Ascending aorta (tissue), 2 donors: ENCODE measurements around the gene TMED3. TPM values are rescaled to one million over a fixed set of nuclear protein-coding genes. Genes with fewer than 3 reads are reported as not detected.

Experiments used
- DNase-seq, 2 donors: peaks; one replicate each; pipeline ENCODE4 v3.0.0-alpha.2; 2019; ENCODE audit warnings: low spot score in 2 of 2
- H3K27ac ChIP-seq, 2 donors: fragments of 200-600 bp; sonication (generic); one replicate each; pipeline ENCODE4 v1.5.1; 2016 to 2017; ENCODE audit warnings: mild to moderate bottlenecking in 1 of 2
- H3K27me3 ChIP-seq: fragments of 200-600 bp; sonication (generic); one replicate; pipeline ENCODE4 v1.5.1; 2017
- H3K36me3 ChIP-seq, 2 donors: fragments of 200-600 bp; sonication (generic); one replicate each; pipeline ENCODE4 v1.5.1; 2016
- H3K4me1 ChIP-seq, 2 donors: fragments of 200-600 bp; sonication (generic); one replicate each; pipeline ENCODE4 v1.5.1; 2016 to 2017; ENCODE audit warnings: mild to moderate bottlenecking in 1 of 2
- H3K4me3 ChIP-seq, 2 donors: fragments of 200-600 bp; sonication (generic); one replicate each; pipeline ENCODE4 v1.5.1; 2016 to 2017; ENCODE audit warnings: mild to moderate bottlenecking in 1 of 2
- H3K9me3 ChIP-seq, 2 donors: fragments of 200-600 bp; sonication (generic); one replicate each; pipeline ENCODE4 v1.5.1; 2016
- CTCF ChIP-seq, 3 experiments: fragments of 200-600 bp in 2 of 3; fragments of 450-650 bp in 1 of 3; sonication (generic) in 2 of 3; IDR thresholded peaks; one replicate each; pipeline ENCODE4 v1.5.1; 2016 to 2019; ENCODE audit warnings: antibody characterized with exemption in 3 of 3, mild to moderate bottlenecking in 1 of 3, moderate library complexity in 1 of 3
- intact Hi-C: fragments of 100-400 bp; cut with DNase I; formaldehyde crosslinking; loops from one replicate; pipeline ENCODE4 v1.15.1; 2023
- total RNA-seq: library from RNA; depleted of rRNA; stranded (reverse); fragments of >200 nt; gene quantifications from one replicate; pipeline ENCODE4 v1.1.0, GENCODE V29; 2016

TMED3 gene
- 83.7 TPM for total RNA-seq

DNA sequence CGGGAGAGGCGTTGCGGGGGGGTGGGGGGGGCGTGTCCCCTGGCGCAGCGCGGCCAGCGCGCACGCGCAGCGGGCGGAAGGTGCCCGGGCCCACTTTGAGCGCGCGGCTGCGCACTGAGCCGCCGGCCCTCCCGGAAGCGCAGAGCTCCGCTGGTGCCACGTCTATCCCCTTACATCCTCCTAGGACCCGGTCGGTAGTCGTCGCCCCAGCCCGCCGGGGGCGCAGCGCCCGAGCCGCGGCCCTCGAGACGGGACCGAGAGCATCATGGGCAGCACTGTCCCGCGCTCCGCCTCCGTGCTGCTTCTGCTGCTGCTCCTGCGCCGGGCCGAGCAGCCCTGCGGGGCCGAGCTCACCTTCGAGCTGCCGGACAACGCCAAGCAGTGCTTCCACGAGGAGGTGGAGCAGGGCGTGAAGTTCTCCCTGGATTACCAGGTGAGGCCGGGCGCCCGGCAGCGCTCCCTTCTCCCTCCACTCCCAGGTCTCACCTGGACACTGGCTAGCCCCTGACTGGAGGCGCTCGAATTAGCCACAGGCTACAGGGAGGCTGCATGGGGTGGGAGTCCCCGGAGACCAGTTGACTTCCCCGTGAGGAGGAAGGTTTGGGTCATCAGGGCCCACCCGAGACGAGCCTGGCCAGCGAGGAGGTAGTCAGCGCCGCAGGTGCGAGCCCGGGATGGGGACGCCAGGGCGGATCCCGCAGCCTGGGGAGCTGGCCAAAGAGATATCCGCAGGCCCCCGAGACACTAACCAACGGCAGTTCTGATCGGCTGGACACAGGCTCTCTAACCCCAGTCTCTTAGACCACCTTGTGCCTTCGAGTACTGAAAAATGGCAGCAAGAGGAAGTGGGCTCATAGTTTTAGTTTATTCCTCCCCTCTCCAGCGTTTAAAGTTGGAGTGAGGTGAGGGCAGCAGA, at the start of gene TMED3:
TSS of gene TMED3 (plus strand) at position 128 of the 916 bp plus-strand sequence. CDS start at position 266, 138 bp downstream.
- intact Hi-C loops: no loop called here
- H3K9me3 ChIP-seq: no peaks in the 10 kb centered on the region
- H3K36me3 ChIP-seq: peaks cover 17 to 26% of the 10 kb centered on the region in 2 donors
- peaks cover 0 to 2% of the 10 kb centered on the region in 2 donors for H3K4me1 ChIP-seq
- H3K4me3 ChIP-seq: peak within 1 kb of the TSS; percentile 60 to 78
- no peak for TF ChIP-seq CTCF (IDR thresholded peaks at IDR 0.05)
- H3K27me3 ChIP-seq: no peaks in the 10 kb centered on the region
- peak within 1 kb of the TSS in 1 of 2 donors; percentile 9 for H3K27ac ChIP-seq
- peak in 1 of 2 donors; percentile 78 for DNase-seq

DNA sequence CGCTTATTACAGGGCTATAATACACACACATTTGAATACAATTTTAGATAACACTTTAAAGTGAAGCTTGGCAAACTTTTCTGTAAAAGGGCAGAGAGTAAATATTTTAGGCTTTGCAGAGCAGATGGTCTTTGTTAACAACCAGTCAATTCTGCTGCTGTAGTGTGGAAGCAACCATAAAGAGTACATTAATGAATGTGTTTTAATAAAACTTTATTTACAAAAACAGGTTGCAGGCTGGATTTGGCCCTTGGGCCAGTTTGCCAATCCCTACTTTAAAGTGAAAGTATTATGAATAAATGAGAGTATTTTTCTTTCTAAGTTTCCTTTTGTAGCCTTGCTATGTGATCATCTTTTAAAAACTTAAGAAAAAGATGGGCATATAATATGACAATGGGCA, 49.1 kb upstream of the TMED3 start:
- no peak for DNase-seq
- no peak overlapping the region for H3K27ac ChIP-seq
- H3K4me1 ChIP-seq: no peaks in the 10 kb centered on the region
- H3K27me3 ChIP-seq: no peaks in the 10 kb centered on the region
- TF ChIP-seq CTCF (IDR thresholded peaks at IDR 0.05): no peak
- H3K9me3 ChIP-seq: no peaks in the 10 kb centered on the region
- no peak overlapping the region for H3K4me3 ChIP-seq
- intact Hi-C loops: no loop called here
- no peaks in the 10 kb centered on the region for H3K36me3 ChIP-seq

GRCh38 chr15:79265167-79265566, 45.7 kb upstream of the TMED3 start:
- intact Hi-C loops: no loop called here
- H3K27ac ChIP-seq: peak overlapping the region in 1 of 2 donors; percentile 23
- no peak overlapping the region for H3K4me3 ChIP-seq

DNA sequence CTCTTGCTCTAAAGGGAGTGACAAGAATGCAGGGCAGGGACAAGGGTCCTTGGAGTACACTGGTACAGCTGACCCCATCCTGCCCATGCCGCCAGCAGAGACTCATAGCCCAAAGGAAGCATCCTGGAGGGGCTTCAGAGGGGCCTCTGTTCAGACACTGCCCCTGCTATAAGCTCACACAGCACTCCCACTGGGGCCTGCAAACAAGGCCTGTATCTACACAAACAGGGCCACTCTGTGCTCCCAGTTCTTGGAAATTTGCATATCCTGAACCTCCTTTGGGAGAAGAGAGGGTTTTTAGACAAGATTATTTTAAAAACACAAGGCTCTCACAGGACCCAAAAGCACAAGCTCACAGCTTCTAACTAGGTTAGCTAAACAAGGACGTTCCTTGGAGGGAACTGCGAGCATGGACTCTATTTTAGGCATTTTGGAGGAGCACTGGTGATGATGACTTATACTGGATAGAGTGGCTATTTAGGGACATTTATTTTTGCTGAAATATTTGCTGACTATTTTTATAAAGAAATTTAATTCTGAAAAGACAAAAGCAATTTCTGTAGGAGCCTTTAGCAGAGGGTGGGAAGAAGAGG, 44.8 kb upstream of the TMED3 start:
- peak overlapping the region in 1 of 2 donors; percentile 23 for H3K27ac ChIP-seq
- H3K4me1 ChIP-seq: no peaks in the 10 kb centered on the region

More at GRCh38 chr15:79265167-79265566, 45.7 kb upstream of the TMED3 start:
- Histone ChIP-seq H3K4me1 (no peaks in the 10 kb centered on the region), H3K9me3 (no peaks in the 10 kb centered on the region), H3K36me3 (no peaks in the 10 kb centered on the region), H3K27me3 (no peaks in the 10 kb centered on the region)
- DNase-seq: no peak
- TF ChIP-seq CTCF (IDR thresholded peaks at IDR 0.05): no peak

More for the DNA sequence above, 44.8 kb upstream of the TMED3 start:
- H3K4me3 ChIP-seq: no peak overlapping the region
- no peaks in the 10 kb centered on the region for H3K9me3 ChIP-seq
- H3K27me3 ChIP-seq: no peaks in the 10 kb centered on the region
- intact Hi-C loops: no loop called here
- no peaks in the 10 kb centered on the region for H3K36me3 ChIP-seq
- no peak for TF ChIP-seq CTCF (IDR thresholded peaks at IDR 0.05)
- DNase-seq: no peak
